Smooth muscle cell (in vitro differentiated cells): ENCODE data around the gene ZNF160. TPM values are rescaled to one million over a fixed set of nuclear protein-coding genes. Genes with fewer than 3 reads are reported as not detected.

Source experiments
- DNase-seq: peaks from one replicate; lab custom pipeline; 2025; ENCODE audit not compliant: unreplicated experiment; lab: John Stamatoyannopoulos, UW
- H2AFZ ChIP-seq: fragments of 200-600 bp; sonication (generic); 2 replicates; pipeline ENCODE4 v1.6.0; 2016; ENCODE audit warnings: antibody characterized with exemption, low read depth, mild to moderate bottlenecking
- H3F3A ChIP-seq: fragments of 200-600 bp; sonication (generic); 2 replicates; pipeline ENCODE4 v1.6.0; 2017; ENCODE audit warnings: antibody characterized with exemption, low read depth
- H3K27ac ChIP-seq: fragments of 200-600 bp; sonication (generic); 2 replicates; pipeline ENCODE4 v1.5.1; 2016; ENCODE audit warnings: low read depth, mild to moderate bottlenecking
- H3K27me3 ChIP-seq: fragments of 200-600 bp; sonication (generic); 2 replicates; pipeline ENCODE4 v1.6.1; 2016; ENCODE audit warnings: low read depth, mild to moderate bottlenecking
- H3K36me3 ChIP-seq: fragments of 200-600 bp; sonication (generic); 2 replicates; pipeline ENCODE4 v1.5.1; 2016; ENCODE audit warnings: low read depth
- H3K4me1 ChIP-seq: fragments of 200-600 bp; sonication (generic); 2 replicates; pipeline ENCODE4 v1.5.1; 2016; ENCODE audit warnings: low read depth
- H3K4me2 ChIP-seq: fragments of 200-600 bp; sonication (generic); 2 replicates; pipeline ENCODE4 v1.6.0; 2016; ENCODE audit warnings: mild to moderate bottlenecking
- H3K4me3 ChIP-seq: fragments of 200-600 bp; sonication (generic); 2 replicates; pipeline ENCODE4 v1.5.1; 2016; ENCODE audit warnings: mild to moderate bottlenecking
- H3K79me2 ChIP-seq: fragments of 200-600 bp; sonication (generic); 2 replicates; pipeline ENCODE4 v1.6.0; 2016; ENCODE audit warnings: low read depth, mild to moderate bottlenecking
- H3K9ac ChIP-seq: fragments of 200-600 bp; sonication (generic); 2 replicates; pipeline ENCODE4 v1.6.0; 2016; ENCODE audit warnings: low read depth
- H3K9me3 ChIP-seq: fragments of 200-600 bp; sonication (generic); replicated peaks from 2 replicates; pipeline ENCODE4 v1.5.1; 2016; ENCODE audit warnings: low read depth
- H4K20me1 ChIP-seq: fragments of 200-600 bp; sonication (generic); 2 replicates; pipeline ENCODE4 v1.6.0; 2016; ENCODE audit warnings: low read depth
- WGBS: methylation state at CpG from one replicate; pipeline ENCODE4 v1.1.7; 2016; ENCODE audit warnings: low lambda C conversion rate; 5-methylcytosine and 5-hydroxymethylcytosine counted together
- polyA plus RNA-seq: library from polyadenylated mRNA; unstranded; fragments of >200 nt; fragmentation: Nextera tagmentation; extraction: Ambion mirVana; gene quantifications from 2 replicates; pipeline ENCODE4 v1.2.1, GENCODE V29; 2016
- total RNA-seq: library from RNA; depleted of rRNA; stranded (reverse); fragments of >200 nt; gene quantifications from 2 replicates; pipeline ENCODE4 v1.2.3, GENCODE V29; 2014
- TF ChIP-seq, protein P1 (sequence below): fragments of 200-600 bp; sonication (generic); IDR thresholded peaks from 2 replicates; pipeline ENCODE4 v1.5.1; 2017; ENCODE audit warnings: borderline replicate concordance, mild to moderate bottlenecking, antibody characterized with exemption; ENCODE audit not compliant: insufficient read depth, poor library complexity, severe bottlenecking

ZNF160 gene
- total and polyA plus RNA-seq, 2 experiments from 2014 or later: 18.5 to 37.8 TPM

DNA sequence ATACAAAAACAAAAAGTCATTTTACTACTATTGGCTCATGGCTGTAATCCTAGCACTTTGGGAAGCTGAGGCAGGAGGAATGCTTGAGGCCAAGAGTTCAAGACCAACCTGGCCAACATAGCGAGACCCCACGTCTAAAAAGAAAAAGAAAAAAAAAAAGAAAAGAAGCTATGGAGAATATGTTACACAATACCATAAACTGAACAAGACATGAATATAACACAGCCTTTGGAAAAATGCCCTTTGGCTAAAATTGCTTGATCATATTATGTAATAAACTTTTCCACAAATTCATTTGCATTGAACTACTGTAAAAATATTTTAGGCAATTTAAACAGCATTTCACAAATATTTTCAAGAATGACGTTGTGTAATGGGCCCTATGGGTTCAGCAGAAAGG lies 33.2 kb upstream of the ZNF160 start:
- Histone ChIP-seq H3K36me3 (peaks cover 23% of the 10 kb centered on the region), H3F3A (no peaks in the 10 kb centered on the region), H3K27ac (no peak overlapping the region), H3K4me1 (peaks cover 7% of the 10 kb centered on the region), H3K9ac (no peak overlapping the region), H3K4me3 (no peak overlapping the region), H4K20me1 (no peaks in the 10 kb centered on the region), H3K4me2 (no peak overlapping the region), H3K27me3 (no peaks in the 10 kb centered on the region), H3K9me3 (peaks cover 28% of the 10 kb centered on the region), H3K79me2 (no peaks in the 10 kb centered on the region), H2AFZ (no peak overlapping the region)
- no peak for DNase-seq
- WGBS: 93% methylated on average over 3 of the region's 3 CpGs
- TF ChIP-seq, protein P1, sequence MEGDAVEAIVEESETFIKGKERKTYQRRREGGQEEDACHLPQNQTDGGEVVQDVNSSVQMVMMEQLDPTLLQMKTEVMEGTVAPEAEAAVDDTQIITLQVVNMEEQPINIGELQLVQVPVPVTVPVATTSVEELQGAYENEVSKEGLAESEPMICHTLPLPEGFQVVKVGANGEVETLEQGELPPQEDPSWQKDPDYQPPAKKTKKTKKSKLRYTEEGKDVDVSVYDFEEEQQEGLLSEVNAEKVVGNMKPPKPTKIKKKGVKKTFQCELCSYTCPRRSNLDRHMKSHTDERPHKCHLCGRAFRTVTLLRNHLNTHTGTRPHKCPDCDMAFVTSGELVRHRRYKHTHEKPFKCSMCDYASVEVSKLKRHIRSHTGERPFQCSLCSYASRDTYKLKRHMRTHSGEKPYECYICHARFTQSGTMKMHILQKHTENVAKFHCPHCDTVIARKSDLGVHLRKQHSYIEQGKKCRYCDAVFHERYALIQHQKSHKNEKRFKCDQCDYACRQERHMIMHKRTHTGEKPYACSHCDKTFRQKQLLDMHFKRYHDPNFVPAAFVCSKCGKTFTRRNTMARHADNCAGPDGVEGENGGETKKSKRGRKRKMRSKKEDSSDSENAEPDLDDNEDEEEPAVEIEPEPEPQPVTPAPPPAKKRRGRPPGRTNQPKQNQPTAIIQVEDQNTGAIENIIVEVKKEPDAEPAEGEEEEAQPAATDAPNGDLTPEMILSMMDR: no peak

DNA sequence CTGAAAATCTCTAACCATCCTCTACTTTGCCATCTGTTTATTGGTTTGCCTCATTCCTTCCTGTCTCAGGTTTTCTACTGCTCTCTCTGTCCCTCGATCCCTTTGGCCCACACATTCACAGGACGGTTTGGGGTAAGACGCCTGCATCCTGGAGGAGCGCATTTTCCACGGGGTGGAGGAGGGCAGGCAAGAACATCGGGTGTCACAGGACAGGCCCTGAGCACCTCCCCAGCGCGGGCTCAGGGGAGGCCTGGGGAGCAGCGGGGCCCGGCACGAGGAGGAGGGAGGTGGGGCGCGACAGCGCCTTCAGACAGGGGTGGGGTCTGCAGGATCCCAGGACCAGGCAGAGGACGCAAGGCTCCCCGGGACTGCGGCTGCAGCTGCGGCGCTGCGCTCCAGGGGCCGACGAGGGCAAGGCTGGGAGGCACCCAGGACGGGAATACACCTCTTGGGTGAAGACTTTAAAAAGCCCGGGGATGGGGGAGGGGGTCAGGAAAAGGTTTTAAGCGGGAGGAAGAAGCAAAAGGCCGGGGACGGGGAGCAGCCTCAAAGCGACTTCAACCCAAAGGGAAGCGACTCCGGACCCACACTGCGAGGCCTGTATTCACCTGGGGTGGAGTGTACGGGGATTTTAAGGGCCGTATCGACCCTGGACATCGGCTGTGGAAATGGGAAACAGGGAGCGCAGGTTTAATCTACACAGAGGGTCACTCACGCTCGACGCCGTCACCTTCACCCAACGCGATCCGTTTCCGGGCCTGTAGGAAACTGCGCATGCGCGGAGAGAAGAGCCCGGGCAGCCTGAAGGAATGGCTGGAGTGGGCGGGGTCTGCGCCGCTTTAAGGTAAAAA lies 29.1 kb upstream of the ZNF160 start, which contains the start of gene ZNF415:
TSS of gene ZNF415 (minus strand) at position 770 of the 851 bp plus-strand sequence. CDS start 10,234 bp downstream, outside the sequence.
- DNase-seq: peak; percentile 46
- Histone ChIP-seq H3K79me2 (peaks cover 9% of the 10 kb centered on the region), H3F3A (no peaks in the 10 kb centered on the region), H3K9ac (peak within 1 kb of the TSS; percentile 70), H3K36me3 (no peaks in the 10 kb centered on the region), H3K4me2 (peak within 1 kb of the TSS; percentile 92), H3K4me1 (peaks cover 12% of the 10 kb centered on the region), H3K9me3 (no peaks in the 10 kb centered on the region), H2AFZ (peak within 1 kb of the TSS; percentile 92), H3K27ac (no peak within 1 kb of the TSS), H3K4me3 (peak within 1 kb of the TSS; percentile 71), H4K20me1 (no peaks in the 10 kb centered on the region), H3K27me3 (no peaks in the 10 kb centered on the region)
- 3% methylated on average over 45 of the region's 51 CpGs for WGBS
- TF ChIP-seq, protein P1: no peak

DNA sequence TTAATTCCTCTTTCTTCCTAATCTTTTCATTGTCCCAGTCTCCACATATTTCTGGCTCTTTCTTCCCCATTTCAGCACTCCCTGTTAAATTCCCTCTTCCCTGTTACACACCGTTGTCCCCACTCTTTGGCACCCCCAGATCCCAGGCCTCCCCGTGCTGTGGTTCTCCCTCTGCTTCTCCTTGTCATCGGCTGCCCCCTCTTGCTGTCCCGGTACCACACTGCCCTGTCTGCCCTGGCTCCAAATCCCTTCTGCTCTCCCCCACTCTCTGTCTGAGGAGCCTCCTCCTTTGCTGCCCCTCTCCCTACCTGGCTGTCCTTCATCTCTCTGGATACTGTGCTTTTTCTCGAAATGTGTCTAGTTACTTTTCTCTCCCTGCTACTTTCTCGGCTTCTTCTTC lies 28.5 kb upstream of the ZNF160 start:
- TF ChIP-seq, protein P1: no peak
- peaks cover 9% of the 10 kb centered on the region for H3K79me2 ChIP-seq
- H3K4me2 ChIP-seq: peak overlapping the region; percentile 92
- peak overlapping the region; percentile 71 for H3K4me3 ChIP-seq
- no peaks in the 10 kb centered on the region for H4K20me1 ChIP-seq
- H3K9me3 ChIP-seq: no peaks in the 10 kb centered on the region
- H3K4me1 ChIP-seq: peaks cover 12% of the 10 kb centered on the region
- H3K27ac ChIP-seq: no peak overlapping the region
- no peaks in the 10 kb centered on the region for H3K36me3 ChIP-seq
- H3K27me3 ChIP-seq: no peaks in the 10 kb centered on the region
- H3F3A ChIP-seq: no peaks in the 10 kb centered on the region
- 59% methylated on average over 6 of the region's 6 CpGs for WGBS
- peak overlapping the region; percentile 70 for H3K9ac ChIP-seq
- no peak for DNase-seq
- H2AFZ ChIP-seq: peak overlapping the region; percentile 92

DNA sequence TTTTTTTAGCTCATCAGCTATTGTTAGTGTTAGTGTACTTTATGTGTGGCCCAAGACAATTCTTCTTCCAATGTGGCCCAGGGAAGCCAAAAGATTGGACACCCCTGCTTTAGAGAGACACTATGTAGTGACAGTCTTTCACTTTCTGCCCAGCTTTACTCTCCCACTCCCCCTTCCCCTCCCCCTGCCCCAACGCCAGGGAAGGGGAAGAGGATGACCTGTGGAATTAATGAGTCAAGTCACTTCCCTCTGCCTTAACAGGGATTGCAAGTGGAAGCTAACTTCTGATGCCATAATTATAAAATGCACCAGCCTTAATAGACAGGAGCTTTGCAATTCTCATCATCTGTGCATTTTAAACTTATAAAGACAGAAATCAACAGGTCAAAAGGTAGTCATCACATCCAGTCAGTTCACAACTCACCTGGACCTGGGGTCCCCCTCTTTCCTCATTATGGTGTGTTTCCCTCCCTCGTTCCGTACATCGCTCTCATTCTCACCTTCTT lies 27.9 kb upstream of the ZNF160 start:
- Histone ChIP-seq H3F3A (no peaks in the 10 kb centered on the region), H3K4me2 (peak overlapping the region; percentile 92), H3K27me3 (no peaks in the 10 kb centered on the region), H3K27ac (no peak overlapping the region), H3K4me3 (peak overlapping the region; percentile 71), H4K20me1 (no peaks in the 10 kb centered on the region), H3K4me1 (peaks cover 12% of the 10 kb centered on the region), H3K79me2 (peaks cover 9% of the 10 kb centered on the region), H3K9me3 (no peaks in the 10 kb centered on the region), H2AFZ (no peak overlapping the region), H3K36me3 (no peaks in the 10 kb centered on the region), H3K9ac (no peak overlapping the region)
- 84% methylated on average over 4 of the region's 4 CpGs for WGBS
- TF ChIP-seq, protein P1: no peak
- no peak for DNase-seq
